OCI-LY7 (cell line): ENCODE data around the gene CMIP. TPM values are rescaled to one million over a fixed set of nuclear protein-coding genes. Genes with fewer than 3 reads are reported as not detected.

Experiments used
- BruUV-seq: library from RNA; stranded (reverse); fragments of 400-500 nt; replicated peaks from 2 replicates; lab custom pipeline; 2021; lab: Mats Ljungman, UMichigan
- CTCF ChIA-PET: fragments of 300-600 bp; sonication (Branson Sonifier 250); formaldehyde crosslinking; loops from one replicate; lab custom pipeline; 2022; ENCODE audit warnings: antibody characterized with exemption; ENCODE audit not compliant: unreplicated experiment; lab: Charles Lee
- POLR2A ChIA-PET: fragments of 300-600 bp; sonication (Branson Sonifier 250); formaldehyde crosslinking; loops from one replicate; lab custom pipeline; 2022; ENCODE audit warnings: antibody characterized with exemption; lab: Charles Lee
- DNase-seq: peaks from one replicate; pipeline ENCODE4 v3.0.0-alpha.2; 2015; ENCODE audit warnings: low spot score
- H2AFZ ChIP-seq: fragments of 200-600 bp; sonication (generic), shearing (Covaris generic); 2 replicates; pipeline ENCODE4 v1.6.1; 2014; ENCODE audit warnings: mild to moderate bottlenecking, antibody characterized with exemption, low read length, moderate library complexity
- H3K27ac ChIP-seq: fragments of 200-600 bp; sonication (generic); 2 replicates; pipeline ENCODE4 v1.5.1; 2014; ENCODE audit warnings: mixed run types, low read depth, mild to moderate bottlenecking, moderate library complexity, low read length, inconsistent platforms; ENCODE audit not compliant: poor library complexity, severe bottlenecking
- H3K36me3 ChIP-seq: fragments of 200-600 bp; sonication (generic); 2 replicates; pipeline ENCODE4 v1.6.1; 2014; ENCODE audit warnings: mild to moderate bottlenecking, antibody characterized with exemption, low read length, moderate library complexity, mixed read lengths; ENCODE audit not compliant: insufficient read depth
- H3K4me1 ChIP-seq: fragments of 200-600 bp; sonication (generic); 2 replicates; pipeline ENCODE4 v1.5.1; 2014; ENCODE audit warnings: mild to moderate bottlenecking, low read length; ENCODE audit not compliant: insufficient read depth, poor library complexity, severe bottlenecking
- H3K4me2 ChIP-seq: fragments of 200-600 bp; sonication (generic); 2 replicates; pipeline ENCODE4 v1.6.1; 2014; ENCODE audit warnings: mild to moderate bottlenecking, low read length
- H3K4me3 ChIP-seq: fragments of 200-600 bp; sonication (generic); 2 replicates; pipeline ENCODE4 v1.5.1; 2014; ENCODE audit warnings: mild to moderate bottlenecking, low read depth, low read length; ENCODE audit not compliant: poor library complexity, severe bottlenecking
- H3K79me2 ChIP-seq: fragments of 200-600 bp; sonication (generic); 2 replicates; pipeline ENCODE4 v1.6.1; 2016; ENCODE audit warnings: low read depth, mild to moderate bottlenecking, low read length, moderate library complexity, mixed read lengths; ENCODE audit not compliant: insufficient read depth
- H3K9me2 ChIP-seq: fragments of 200-600 bp; sonication (generic); 2 replicates; pipeline ENCODE4 v1.6.1; 2016; ENCODE audit warnings: mild to moderate bottlenecking, low read length, mixed read lengths; ENCODE audit not compliant: insufficient read depth
- H3K9me3 ChIP-seq: fragments of 200-600 bp; sonication (generic); 2 replicates; pipeline ENCODE4 v1.6.1; 2014; ENCODE audit warnings: mild to moderate bottlenecking, mixed run types, low read length, mixed read lengths
- H4K20me1 ChIP-seq: fragments of 200-600 bp; sonication (generic); 2 replicates; pipeline ENCODE4 v1.6.1; 2014; ENCODE audit warnings: mild to moderate bottlenecking, antibody characterized with exemption, low read length, moderate library complexity, mixed read lengths; ENCODE audit not compliant: insufficient read depth
- EZH2phosphoT487 ChIP-seq: fragments of 200-600 bp; sonication (generic); IDR thresholded peaks from 2 replicates; pipeline ENCODE4 v1.6.1; 2018; ENCODE audit warnings: low read depth, borderline replicate concordance, mild to moderate bottlenecking, mixed run types, antibody characterized with exemption, low read length, moderate library complexity, mixed read lengths
- intact Hi-C: fragments of 100-400 bp; cut with micrococcal nuclease; formaldehyde crosslinking; loops from one replicate; pipeline ENCODE4 v1.10.0; 2022; ENCODE audit not compliant: unreplicated experiment
- total RNA-seq, 2 experiments: library from RNA; depleted of rRNA in 1 of 2; stranded (reverse); fragments of >200 nt in 1 of 2; shearing (Covaris generic) in 1 of 2; gene quantifications; 2 replicates each; pipeline ENCODE4 v1.2.3, GENCODE V29; 2014 to 2022
- TF ChIP-seq, protein P1 (sequence below): fragments of 200-600 bp; sonication (generic); conservative IDR thresholded peaks from 2 replicates; pipeline ENCODE4 v1.5.1; 2014; ENCODE audit warnings: mild to moderate bottlenecking, antibody characterized with exemption, low read length, moderate library complexity, mixed read lengths

CMIP gene
- total RNA-seq, 2 experiments from 2014 or later = 15.4 to 70.3 TPM

DNA sequence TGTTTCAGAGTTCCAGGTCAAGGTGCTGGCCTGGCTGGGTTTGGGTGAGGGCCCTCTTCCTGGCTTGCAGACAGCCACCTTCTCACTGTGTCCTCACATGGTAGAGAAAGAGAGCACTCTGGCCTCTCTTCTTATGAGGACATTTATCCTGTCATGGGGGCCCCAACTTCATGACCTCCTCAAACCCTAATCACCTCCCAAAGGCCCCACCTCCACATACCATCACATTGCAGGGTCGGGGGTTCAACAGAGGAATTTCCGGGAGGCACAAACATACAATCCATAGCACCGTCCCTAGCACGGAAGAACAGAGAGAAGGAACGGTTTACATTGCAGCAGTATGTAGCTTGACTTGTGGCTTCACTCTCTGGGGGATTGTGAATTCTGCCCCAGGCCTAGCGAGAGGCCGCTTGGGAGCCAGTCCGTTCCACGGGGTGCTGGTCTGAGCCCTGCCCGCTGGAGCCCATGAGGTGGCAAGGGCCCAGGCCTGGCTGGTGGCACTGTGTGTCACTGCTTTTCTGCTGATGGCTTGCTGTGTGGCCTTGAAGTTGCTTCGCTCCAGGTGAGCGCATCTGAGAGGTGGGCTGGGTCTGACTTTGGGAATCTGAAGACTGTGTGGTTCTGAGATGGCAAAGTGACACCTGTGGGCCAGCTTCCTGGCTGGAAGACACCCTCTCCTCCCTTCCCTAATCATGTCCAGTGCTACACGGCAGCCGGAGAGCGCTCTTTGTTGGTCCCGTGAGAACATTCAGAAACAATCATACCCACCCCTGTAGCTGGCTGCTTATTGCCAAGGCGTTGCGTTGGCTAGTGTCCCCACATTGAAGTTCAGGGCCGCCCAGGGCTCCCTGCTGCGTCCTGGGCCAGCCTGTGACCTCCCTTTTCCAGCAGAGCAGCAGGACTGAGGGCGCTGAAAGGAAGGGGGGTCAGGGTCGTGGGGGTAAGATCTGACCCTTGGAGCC is 98.3 kb downstream of the CMIP start:
- intact Hi-C loops = no loop called here
- TF ChIP-seq, protein P1, sequence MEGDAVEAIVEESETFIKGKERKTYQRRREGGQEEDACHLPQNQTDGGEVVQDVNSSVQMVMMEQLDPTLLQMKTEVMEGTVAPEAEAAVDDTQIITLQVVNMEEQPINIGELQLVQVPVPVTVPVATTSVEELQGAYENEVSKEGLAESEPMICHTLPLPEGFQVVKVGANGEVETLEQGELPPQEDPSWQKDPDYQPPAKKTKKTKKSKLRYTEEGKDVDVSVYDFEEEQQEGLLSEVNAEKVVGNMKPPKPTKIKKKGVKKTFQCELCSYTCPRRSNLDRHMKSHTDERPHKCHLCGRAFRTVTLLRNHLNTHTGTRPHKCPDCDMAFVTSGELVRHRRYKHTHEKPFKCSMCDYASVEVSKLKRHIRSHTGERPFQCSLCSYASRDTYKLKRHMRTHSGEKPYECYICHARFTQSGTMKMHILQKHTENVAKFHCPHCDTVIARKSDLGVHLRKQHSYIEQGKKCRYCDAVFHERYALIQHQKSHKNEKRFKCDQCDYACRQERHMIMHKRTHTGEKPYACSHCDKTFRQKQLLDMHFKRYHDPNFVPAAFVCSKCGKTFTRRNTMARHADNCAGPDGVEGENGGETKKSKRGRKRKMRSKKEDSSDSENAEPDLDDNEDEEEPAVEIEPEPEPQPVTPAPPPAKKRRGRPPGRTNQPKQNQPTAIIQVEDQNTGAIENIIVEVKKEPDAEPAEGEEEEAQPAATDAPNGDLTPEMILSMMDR = no peak
- TF ChIP-seq EZH2phosphoT487 = no peak
- Histone ChIP-seq H2AFZ (no peak overlapping the region), H3K4me2 (no peak overlapping the region), H3K36me3 (no peaks in the 10 kb centered on the region), H3K4me1 (peaks cover 3% of the 10 kb centered on the region), H3K9me3 (no peaks in the 10 kb centered on the region), H3K27ac (no peak overlapping the region), H3K79me2 (no peaks in the 10 kb centered on the region), H4K20me1 (no peaks in the 10 kb centered on the region), H3K4me3 (no peak overlapping the region), H3K9me2 (no peaks in the 10 kb centered on the region)
- ChIA-PET CTCF (interaction anchor here (0.8 kb wide), 1 partner anchor 35 kb away, joined by 3 read pairs; no protein-coding TSS in a partner anchor), POLR2A (no interaction called here)
- DNase-seq = no peak
- no TSS peak for BruUV-seq

DNA sequence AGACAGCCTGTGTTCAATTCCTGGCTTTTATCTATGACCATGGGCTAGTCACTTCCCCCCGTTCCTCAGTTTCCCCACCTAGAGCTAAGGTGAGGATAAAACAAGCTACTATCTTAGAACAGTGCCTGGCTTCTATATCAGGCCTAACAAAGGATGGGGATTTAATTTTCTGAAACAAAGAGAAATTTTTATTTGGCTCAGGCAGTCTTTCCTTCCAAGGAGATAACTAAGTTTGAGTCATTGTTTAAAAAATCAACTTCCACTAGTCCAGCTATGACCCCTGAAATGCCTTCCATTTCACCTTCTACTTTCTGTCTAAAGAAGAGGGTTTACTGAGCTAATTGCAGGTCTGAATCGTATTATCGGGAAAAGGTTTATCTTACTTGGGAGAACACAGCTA is 99.0 kb downstream of the CMIP start:
- H3K27ac ChIP-seq = no peak overlapping the region
- no peak overlapping the region for H3K4me3 ChIP-seq
- no peaks in the 10 kb centered on the region for H3K36me3 ChIP-seq
- no peak overlapping the region for H2AFZ ChIP-seq
- no peaks in the 10 kb centered on the region for H3K9me2 ChIP-seq
- no peak for TF ChIP-seq EZH2phosphoT487
- TF ChIP-seq, protein P1 = no peak
- intact Hi-C loops = no loop called here
- peaks cover 3% of the 10 kb centered on the region for H3K4me1 ChIP-seq
- DNase-seq = no peak
- H3K4me2 ChIP-seq = no peak overlapping the region
- no TSS peak for BruUV-seq
- no peaks in the 10 kb centered on the region for H4K20me1 ChIP-seq
- H3K79me2 ChIP-seq = no peaks in the 10 kb centered on the region
- no peaks in the 10 kb centered on the region for H3K9me3 ChIP-seq
- CTCF ChIA-PET = interaction anchor here (0.8 kb wide), 1 partner anchor 35 kb away, joined by 3 read pairs; no protein-coding TSS in a partner anchor
- POLR2A ChIA-PET = interaction anchor here (0.5 kb wide), 1 partner anchor 78 kb away, joined by 4 read pairs; no protein-coding TSS in a partner anchor
